Measurements from ENCODE around the gene GMNC.

DNA sequence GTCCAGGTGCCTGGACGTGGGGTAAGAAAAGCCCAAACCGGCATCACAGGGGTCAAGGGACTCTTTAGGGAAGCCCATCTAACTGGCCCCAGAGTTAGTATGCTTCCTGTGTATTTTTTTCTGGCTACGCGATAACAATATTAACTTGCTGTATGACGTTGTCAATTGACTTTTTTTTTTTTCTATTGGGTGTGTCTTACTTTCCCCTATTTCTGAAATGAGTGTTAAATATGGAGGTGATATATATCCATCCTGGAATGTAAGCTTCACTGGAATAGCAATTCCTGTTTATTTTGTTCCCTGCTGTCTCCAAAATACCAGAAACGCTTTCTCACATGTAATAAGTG is 598 bp upstream of the GMNC start:
- no peak for TF ChIP-seq CTCF (IDR thresholded peaks at IDR 0.05)
- TF ChIP-seq POLR2A (IDR thresholded peaks at IDR 0.05), result no peak

Data from lower leg skin (tissue), 3 donors.